ENCODE results near the gene PSAT1.

The PSAT1 gene

DNA sequence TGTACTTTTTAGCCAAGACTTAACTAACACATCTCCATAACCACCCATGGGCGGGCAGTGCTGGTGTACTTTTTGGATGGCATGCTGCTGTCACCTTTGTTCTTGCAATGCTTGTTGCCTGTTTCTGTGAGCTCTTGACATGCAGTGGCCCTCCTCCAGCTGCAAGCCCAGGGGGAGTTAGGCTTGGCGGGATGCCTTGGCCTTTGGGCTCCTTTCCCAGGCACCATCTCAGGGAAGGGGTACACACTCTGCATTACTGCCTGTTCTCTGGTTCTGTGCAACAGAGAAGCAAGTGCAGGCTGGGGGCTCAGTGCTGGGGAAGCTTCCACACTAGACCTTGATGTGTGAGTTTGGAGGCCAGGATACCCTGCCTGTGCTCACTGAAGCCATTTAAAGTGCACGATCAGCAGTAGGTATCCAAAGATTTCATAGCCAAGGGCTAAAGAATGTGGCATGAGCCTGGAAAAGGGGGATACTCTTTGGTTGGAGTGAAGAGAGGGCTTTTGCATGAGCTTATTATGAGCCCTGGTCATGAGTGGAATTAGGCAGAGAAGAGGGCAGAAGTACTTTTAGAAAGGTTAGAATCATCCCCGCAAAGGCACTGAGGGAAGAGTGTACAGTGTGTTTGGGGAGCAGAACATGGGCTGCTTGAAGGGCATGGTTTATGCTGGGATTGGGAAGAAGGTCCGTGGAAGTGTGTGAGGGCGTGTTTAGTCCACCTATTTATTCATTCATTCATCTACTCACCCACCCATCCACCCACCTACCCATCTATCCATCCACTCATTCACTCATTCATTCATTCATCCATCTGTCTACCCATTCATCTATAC, 22.5 kb downstream of the PSAT1 start:
- DNase-seq: no peak

DNA sequence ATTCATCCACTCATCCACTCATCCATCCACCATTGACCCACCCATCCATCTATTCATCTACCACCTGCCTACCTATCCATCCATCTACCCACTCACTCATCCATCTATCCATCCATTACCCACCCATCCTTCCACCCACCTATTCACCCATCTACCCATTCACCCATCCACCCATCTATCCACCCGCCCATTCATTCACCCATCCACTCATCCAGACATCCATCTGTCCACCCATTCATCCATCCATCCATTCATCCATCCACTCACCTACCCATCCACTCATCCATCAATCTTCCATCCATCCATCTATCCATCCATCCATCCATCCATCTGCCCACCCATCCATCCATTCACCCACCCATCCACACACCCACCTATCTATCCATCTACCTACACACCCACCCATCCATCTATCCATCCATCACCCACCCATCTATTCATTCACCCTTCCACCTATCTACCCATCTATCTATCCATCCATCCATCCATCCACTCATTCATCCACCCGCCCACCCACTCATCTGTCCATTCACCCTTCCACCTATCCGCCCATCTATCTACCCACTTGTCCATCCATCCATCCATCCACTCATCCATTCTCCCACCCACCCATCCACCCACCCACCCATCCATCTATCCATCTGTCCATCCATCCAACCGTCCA, 23.2 kb downstream of the PSAT1 start:
- DNase-seq: no peak

DNA sequence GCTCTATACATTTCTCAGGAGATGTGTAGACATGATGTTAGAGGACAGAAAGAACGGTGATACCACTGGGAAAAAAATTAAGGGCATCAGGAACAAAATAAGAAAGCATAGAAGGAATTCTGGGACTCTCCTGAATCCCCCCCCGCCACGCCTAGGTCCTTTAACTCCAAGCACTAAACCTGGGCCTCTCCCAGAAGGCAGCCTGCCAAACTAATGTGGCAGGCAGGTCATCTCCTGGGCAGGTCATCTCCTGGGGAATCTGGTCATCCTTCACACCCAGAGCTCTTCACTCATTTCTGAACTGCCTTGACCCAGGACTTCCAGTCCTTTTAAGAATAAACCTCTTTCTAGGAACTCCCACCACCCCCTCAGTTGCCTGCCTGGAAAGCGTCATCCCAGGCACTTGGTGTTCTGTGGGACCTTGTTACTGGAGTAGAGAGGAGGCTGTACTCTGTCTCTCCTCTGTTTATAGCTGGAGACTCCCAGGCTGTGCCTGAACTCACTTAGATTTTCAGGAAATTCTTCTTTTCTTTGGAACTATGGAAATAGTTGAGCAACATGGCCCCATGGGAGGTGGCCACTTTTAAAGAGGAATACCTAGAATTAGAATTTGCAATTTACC, 24.1 kb downstream of the PSAT1 start:
- no peak for DNase-seq

DNA sequence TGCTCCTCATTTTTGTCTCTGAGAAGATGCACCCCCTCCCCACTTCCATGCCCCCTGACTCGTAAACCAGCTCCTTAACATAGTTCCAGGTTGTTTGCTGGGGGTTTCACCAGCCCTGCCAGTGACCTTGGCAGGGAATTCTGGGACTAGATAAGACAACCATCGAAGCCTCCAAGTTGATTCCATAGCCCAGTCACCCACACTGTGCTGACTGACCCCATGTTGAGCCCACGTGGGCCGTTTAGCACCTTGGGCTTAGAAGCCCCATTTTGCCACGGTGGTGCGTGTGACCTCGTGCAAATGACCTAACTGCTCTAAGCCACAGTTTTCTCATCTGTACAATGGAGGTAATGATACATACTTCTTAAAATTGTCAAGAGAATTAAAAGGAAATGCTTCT, 24.6 kb downstream of the PSAT1 start:
- DNase-seq: no peak

DNA sequence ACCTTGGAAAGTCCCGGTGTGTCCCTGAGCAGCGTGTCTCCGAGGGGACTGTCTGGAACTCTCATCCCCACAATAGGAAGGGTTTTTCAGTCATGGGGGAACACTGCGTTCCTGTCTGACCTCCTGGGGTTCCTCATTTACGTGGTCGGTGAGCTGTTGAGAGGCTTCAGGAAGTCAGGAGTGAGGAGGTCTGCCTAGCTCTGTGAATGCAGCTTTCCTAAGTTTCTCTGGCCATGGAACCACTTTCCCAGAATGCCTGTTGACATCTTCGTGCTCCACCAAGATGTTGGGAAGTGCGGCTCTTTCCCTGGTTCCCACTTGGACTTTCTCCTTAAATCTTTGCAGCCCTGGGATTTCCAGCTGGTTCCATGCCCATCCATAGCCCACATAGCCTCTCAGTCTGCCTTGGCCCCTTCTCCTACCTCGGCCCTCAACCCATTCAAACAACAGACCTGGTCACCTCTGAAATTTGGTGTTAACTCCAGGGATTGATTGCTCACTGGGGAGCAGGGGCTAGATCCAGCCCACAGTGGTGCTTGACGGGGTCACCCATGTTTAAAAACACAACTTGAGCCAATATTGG, 27.2 kb downstream of the PSAT1 start:
- DNase-seq: no peak

DNA sequence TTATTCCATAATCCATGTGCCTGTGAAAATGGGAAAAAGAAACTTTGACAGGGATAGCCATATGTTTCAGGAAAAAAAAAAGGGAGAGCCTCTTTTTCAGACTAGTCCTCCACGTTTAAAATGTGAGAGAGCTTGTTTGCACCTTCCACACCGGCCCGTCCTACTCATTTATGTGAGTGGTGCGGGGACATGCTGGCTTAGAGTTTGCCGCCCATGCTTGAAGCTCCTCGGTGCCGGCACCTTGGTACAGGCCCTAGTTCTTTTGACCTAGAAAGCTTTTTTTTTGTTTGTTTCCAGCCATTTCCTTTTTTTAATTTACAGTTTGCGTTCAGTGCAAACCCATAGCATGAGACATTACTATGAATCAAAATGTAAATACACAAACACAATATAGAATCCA, 27.8 kb downstream of the PSAT1 start:
- DNase-seq: no peak

DNA sequence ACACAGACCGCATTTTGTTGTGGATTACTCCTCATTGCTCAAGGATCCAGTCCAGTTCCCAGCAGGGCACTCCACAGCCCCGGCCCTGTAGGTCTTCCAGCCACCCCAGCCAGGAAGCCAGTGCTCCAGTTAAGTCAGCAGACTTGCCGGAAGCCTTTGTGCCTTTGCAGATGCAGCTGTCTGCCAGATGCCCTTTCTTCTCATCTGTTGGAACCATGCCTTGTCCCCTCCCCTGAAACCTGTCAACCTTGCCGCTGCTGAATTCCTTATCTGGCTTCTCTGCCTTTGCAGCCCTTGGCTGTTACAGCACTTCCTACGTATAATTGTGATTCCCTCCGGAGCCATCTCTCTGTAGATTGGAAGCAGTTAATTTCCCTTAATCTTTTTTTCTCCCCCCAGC, 28.4 kb downstream of the PSAT1 start:
- DNase-seq: no peak

DNA sequence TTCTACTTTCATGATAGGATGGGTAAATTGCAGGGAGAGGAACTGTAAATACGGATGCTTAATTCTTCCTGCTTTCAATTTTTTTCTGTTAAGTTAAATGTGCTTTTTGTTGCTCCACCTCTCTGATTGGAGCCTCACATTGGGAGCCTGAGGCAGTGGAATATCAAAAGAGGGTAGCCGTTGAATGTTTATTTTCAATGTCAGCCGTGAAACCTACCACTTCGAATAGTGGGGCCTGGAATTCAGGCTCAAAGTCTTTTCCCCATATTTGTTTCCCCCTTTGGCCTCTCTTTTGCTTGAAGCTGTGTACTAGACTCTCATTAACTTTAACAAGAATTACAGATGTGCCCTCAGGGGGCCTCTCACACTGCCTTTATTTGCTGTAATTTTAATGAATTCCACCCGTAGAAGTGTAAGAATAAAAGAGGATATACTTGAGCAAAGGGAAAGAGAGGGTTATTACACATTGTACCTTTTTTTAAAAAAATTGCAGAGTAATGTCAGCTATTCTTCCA, 29.0 kb downstream of the PSAT1 start:
- no peak for DNase-seq

DNA sequence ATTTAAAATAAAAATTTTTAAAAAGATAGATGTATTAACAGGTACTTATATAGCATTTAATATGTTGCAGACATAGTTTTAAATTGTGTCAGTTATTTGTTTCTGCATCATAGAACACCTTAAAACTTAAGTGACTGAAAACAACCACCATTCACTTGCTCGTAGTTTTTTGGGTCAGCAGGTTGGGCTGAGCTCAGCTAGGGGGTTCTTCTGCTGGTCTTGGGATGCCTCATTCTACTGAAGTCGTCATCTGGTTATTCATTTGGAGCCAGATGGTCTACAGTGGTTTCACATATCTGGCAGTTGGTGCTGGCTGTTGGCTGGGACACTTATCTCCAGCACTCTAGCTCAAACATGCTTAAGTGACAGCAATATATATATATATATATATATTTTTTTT, 29.6 kb downstream of the PSAT1 start:
- no peak for DNase-seq

DNA sequence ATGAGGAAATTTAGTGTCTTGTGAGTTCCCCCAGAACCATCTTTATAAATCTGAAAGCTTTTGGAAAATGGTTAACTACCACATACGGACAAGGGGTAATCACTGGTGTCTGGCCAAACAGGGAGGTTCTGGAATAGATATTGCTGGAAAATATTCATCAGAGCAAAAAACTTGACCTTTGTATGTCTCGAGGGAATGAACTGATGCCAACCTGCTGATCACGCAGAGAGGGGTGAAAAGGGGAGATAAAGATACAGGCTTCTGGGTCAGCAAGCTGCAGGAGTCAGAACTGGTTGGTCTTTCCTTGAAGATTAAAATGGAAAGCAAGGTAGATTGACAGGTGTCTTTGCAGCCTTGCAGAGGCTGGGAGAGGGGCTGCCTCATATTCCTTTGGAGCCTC, 35.5 kb downstream of the PSAT1 start:
- no peak for DNase-seq

DNA sequence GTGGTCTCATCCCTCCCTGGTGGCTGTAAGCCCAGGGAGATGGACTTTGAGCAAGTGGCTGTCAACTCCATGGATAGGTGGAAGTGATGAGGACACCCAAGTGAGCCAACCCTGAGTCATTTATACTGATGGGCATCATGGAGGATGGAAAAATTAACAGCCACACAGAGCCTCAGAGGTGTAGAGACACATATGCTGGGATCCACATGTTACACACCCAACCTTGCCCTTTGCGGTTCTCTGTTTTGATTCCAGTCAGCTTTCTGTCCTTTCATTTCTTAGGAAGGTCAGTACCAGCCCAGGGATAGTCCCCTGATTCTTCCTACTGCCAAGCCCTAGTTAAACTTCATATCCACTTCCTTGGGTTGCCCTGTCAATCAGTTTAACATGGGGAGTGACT, 51.9 kb downstream of the PSAT1 start:
- DNase-seq: no peak

DNA sequence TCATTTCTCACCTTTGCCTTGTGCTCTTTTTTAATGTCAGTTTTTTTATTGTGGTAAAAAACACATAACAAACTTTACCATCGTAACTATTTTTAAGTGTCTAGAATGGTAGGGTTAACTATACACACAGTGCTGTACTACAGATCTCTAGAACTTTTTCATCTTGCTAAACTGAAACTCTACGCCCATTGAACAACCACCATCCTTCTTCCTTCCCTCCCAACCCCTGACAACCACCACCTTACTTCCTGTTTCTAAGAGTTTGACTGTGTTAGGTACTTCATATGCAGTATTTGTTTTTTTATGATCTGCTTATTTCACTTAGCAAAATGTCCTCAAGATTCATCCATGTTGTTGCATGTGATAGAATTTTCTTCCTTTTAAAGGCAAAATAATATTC, 54.9 kb downstream of the PSAT1 start:
- DNase-seq: no peak

DNA sequence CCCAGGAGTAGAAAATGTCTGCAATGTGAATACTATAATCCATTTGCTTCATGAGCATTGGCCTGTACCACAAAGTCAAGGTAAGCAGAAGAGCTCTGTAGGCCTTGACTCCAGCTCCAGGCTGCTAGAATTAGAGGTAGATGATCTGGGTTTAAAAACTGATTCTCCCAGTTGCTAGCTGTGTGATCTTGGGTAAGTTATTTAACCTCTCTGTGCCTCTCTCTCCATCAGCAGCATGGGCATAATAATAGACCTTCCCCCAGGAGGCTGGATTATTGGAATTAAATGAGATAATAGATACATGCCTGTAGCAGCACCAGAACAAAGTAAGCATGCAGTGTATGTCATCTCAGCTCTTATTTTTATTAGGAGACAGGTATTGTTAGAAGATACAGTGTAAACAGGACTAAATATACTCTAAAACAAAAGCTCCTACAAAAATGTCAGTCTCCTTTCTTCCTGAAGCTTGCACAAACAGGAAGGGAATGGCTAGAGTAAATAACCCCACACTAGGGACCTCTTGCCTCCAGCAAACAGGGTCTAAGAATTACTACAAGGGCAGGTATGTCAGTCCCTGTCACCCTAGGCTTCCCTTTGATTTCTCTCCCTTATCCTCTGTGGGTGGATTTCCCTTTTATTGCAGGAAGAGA, 57.5 kb downstream of the PSAT1 start:
- no peak for DNase-seq

DNA sequence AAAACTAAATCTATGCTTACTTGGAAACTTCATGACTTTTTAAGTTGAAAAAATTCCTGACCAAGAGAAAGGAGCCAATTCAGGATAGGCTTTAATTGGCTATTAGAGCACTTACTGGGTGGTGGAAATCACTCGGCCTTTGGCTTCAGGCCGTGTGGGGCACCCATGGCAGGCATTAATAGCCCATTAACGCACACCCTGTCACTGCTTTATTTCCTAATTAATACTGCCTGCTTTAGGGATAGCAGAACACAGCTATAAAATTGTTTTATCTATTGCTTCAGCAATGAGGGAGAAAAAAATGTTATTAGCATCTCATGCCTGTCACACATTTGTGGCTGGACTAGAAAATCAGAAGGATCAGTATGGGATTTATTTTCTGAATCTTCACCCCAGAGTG, 58.1 kb downstream of the PSAT1 start:
- no peak for DNase-seq

DNA sequence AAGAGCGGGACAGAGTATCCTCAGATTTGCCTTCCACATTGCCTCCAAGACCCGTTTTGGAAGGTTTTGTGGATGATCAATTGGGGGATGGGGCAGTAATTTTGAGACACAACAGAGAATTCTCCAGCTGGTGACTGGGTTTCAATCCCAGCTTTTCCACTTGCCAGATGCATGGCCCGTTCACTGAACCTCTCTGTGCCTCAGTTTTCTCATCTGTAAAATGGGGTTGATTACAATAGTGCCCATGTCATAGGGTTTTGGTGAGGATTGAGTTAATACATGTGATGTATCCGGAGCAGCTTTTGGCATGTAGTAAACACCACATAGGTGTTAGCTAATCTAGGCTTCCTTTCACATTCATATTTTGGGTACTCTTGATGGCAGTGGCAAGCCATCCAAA, 59.7 kb downstream of the PSAT1 start:
- DNase-seq: no peak

DNA sequence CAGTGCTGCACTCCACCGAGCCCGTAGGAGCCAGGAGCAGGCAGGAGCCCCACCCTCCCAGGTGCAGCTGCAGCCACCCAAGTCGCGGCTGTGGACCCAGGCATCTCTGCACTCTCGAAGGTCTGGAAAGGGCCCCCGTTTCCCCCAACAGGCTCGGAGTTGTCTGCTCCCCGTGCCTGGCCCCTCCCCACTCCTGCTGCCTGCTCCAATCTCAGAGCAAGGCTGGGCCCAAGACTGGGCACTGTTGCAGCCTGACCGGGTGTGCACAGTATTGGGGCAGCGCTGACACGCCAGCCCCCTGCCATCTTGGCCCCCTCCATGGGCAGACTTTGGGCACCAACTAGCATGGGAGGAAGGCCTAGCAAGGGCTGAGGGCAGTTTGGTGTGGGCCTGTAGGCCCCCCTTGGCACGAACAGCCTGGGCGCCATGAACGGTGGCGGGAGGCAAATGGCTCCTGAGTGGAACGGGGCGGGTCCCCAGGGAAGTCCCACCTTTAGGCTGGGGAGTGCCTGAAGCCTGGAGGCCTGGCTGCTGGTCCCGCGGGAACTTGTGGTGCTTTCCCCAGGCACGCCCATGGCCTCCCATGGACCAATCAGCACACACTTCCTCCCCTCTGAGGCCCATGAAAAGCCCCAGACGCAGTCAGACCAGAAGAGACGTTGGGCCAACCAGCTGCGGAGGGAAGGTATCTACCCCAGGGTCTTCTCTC, 60.4 kb downstream of the PSAT1 start:
- DNase-seq: no peak

DNA sequence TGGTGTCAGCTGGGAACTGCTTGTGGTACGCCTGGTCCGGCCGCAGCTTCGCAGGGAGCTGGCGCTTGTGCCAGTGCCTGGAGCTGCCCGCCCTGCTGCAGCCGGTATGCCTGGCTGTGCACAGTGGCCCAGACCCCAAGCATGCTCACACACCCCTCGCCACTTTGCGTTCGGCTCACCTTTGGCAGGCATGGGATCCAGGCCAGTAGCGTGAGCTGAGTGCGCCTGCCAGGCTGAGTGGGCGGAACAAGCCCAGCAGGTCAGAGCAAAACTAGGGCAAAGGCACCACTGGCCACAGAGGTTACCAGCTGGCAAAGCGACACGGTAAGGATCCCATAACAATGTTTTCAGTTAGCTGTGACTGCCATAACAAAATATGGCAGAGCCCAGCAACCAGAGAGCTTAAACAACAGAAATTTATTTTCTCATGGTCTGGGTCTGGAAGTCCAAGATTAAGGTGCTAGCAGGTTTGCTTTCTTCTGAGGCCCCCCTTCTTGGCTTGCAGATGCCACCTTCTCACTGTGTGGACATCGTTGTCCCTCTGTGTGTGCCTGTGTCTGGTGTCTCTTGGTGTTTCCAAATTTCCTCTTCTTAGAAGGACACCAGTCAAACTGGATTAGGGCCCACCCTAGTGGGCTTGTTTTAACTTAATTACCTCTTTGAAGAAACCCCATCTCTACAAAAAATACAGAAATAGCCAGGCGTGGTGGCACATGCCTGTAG, 61.6 kb downstream of the PSAT1 start:
- no peak for DNase-seq

DNA sequence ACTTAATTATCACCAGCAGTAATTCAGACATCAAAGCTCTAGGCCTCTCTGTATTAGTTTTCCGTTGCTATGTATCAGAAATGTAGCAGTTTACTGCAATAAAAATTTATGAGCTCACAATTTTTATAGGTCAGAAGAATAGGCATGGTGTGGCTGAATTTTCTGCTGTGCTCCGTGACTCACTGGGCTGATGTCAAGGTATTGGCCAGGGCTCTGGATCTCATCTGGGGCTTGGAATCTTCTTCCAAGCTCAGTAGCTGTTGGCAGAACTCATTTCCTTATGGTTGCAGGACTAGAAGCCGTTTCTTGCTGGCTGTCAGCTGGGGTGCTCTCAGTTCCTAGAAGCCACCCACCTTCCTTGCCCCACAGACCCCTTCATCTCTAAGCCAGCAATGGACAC, 66.3 kb downstream of the PSAT1 start:
- no peak for DNase-seq

DNA sequence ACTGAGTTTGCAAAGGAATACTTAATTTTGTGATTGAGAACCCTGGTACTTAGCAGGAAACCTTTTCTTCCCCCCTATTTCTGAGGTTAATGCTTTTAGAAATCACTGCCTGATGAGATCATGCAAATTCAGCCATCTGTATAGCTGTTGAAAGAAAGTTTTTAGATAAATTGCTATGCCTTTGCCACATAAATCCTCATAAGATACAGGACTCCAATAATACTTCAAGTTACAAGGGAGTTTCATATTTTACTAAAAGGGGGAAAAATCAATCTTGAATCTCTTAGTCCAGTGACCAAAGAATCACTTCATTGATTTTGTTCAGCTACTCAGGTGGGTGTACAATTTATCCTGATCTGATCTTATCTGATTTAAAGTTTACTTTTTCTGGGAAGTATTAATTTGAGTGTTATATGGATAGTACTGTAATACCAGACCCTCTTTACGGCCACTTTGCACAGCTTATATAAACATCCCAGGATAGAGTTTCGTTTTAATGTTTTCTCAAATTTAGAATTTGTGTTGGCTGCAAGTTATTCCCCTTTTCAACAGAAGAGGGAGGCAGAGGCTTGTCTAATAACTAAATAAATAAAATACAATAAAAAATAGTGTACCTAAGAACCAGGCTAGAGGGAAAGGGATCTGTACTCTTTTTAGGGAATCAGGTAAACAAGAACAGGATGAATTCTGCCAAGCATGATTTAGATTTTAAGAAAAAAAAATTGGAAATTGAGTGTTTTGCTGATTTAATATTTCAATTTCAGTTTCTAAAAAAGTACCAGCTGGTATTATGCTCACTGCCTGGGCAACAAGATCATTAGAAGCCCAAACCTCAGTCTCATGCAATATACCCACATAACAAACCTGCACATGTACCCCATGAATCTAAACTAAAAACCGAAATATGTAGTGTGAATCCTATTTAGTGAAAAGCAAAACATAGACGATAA, 69.1 kb downstream of the PSAT1 start:
- DNase-seq: peak in 1 of 2 donors; percentile 25

DNA sequence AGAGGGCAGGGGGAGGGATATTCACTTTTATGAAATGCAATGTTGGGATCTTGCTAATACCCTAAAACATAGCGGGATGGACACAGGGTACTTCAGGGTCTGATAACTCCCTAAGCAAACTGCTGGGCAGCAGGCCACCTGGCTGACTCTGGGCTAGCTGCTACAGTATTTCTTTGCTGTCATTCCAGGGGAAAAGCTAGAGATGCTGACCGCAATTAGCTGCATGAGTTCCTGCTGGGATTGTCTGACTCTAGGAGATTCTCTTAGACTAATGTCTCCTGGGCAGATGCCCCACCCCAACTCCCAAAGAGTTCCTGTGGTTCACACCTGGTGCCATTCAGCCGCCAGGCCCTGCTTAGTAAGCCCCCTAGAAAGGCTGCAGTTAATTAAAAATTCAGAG, 69.9 kb downstream of the PSAT1 start:
- DNase-seq: no peak

DNA sequence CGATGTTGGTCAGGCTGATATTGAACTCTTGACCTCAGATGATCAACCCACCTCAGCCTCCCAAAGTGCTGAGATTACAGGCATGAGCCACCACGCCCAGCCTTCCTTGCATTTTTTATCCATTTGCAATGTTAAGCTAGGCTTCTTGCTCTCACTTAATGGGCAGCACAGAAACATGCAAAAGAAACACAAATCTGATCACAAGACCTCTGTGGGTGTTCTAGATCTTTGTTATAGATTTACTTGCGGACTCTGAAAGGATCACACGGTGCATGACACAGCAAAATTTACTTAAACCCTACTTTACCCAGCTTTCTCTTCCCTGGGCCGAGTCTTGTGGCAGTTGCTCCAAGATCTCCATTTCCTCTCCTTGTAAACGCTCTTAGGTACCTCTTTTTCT, 71.3 kb downstream of the PSAT1 start:
- no peak for DNase-seq
